Retina (tissue), 1 donor: ENCODE results near the gene TNFRSF21.
"Not testable (repeated sequence)": the region's sequence is repeated elsewhere in the genome, so short reads cannot be mapped to it uniquely, and the experiment has no call there.

Experiments used
- DNase-seq: peaks from one replicate; pipeline ENCODE4 v3.0.0-alpha.2; 2016

TNFRSF21 gene

GRCh38 chr6:47321577-47321976 is 11.9 kb upstream of the TNFRSF21 start:
- no peak for DNase-seq

- no peak for DNase-seq
Observed at GRCh38 chr6:47319867-47320266, 10.2 kb upstream of the TNFRSF21 start.

- no peak for DNase-seq
Observed at GRCh38 chr6:47319382-47319781, 9.7 kb upstream of the TNFRSF21 start.

GRCh38 chr6:47318236-47318989 is 8.7 kb upstream of the TNFRSF21 start:
- no peak for DNase-seq

- not testable (repeated sequence) for DNase-seq
Observed at GRCh38 chr6:47315181-47315580, 5.5 kb upstream of the TNFRSF21 start.

GRCh38 chr6:47310131-47310480 is 401 bp upstream of the TNFRSF21 start:
- no peak for DNase-seq

- peak; percentile 88 for DNase-seq
Observed at GRCh38 chr6:47308552-47309290, 984 bp downstream of the TNFRSF21 start.

- peak; percentile 29 for DNase-seq
Observed at GRCh38 chr6:47308198-47308517, 1.5 kb downstream of the TNFRSF21 start.

- DNase-seq = no peak
Observed at GRCh38 chr6:47307362-47308197, 2.1 kb downstream of the TNFRSF21 start.

- DNase-seq = no peak
Observed at GRCh38 chr6:47306887-47307286, 2.8 kb downstream of the TNFRSF21 start.

GRCh38 chr6:47303861-47304260 is 5.8 kb downstream of the TNFRSF21 start:
- no peak for DNase-seq

GRCh38 chr6:47303342-47303741 is 6.4 kb downstream of the TNFRSF21 start:
- DNase-seq = no peak

- DNase-seq = no peak
Observed at GRCh38 chr6:47302043-47302442, 7.7 kb downstream of the TNFRSF21 start.

GRCh38 chr6:47301441-47301840 is 8.3 kb downstream of the TNFRSF21 start:
- no peak for DNase-seq

- DNase-seq = no peak
Observed at GRCh38 chr6:47300417-47300816, 9.3 kb downstream of the TNFRSF21 start.

- DNase-seq = no peak
Observed at GRCh38 chr6:47299965-47300364, 9.7 kb downstream of the TNFRSF21 start.

GRCh38 chr6:47298475-47298874 is 11.2 kb downstream of the TNFRSF21 start:
- DNase-seq = no peak

GRCh38 chr6:47294990-47295389 is 14.7 kb downstream of the TNFRSF21 start:
- no peak for DNase-seq

- DNase-seq = no peak
Observed at GRCh38 chr6:47292944-47293343, 16.8 kb downstream of the TNFRSF21 start.

GRCh38 chr6:47292027-47292426 is 17.7 kb downstream of the TNFRSF21 start:
- DNase-seq = no peak

- no peak for DNase-seq
Observed at GRCh38 chr6:47290124-47290834, 19.4 kb downstream of the TNFRSF21 start.

GRCh38 chr6:47288267-47289090 is 21.2 kb downstream of the TNFRSF21 start:
- no peak for DNase-seq
